Fibroblast of pulmonary artery (primary cell): ENCODE measurements around the gene HYAL3.

ENCODE experiments used
- DNase-seq: peaks from one replicate; pipeline ENCODE4 v3.0.0-alpha.2; 2010; ENCODE audit warnings: low read depth
- H3K4me3 ChIP-seq: replicated peaks from 2 replicates; pipeline ENCODE4 v1.5.1; 2011; ENCODE audit warnings: low read depth, mild to moderate bottlenecking, control low read depth, low read length, moderate library complexity
- TF ChIP-seq, protein P1 (sequence below): IDR thresholded peaks from 2 replicates; pipeline ENCODE4 v1.5.1; 2011; ENCODE audit warnings: mild to moderate bottlenecking, control low read depth, low read length, inconsistent platforms; ENCODE audit errors: missing control alignments

HYAL3 gene

DNA sequence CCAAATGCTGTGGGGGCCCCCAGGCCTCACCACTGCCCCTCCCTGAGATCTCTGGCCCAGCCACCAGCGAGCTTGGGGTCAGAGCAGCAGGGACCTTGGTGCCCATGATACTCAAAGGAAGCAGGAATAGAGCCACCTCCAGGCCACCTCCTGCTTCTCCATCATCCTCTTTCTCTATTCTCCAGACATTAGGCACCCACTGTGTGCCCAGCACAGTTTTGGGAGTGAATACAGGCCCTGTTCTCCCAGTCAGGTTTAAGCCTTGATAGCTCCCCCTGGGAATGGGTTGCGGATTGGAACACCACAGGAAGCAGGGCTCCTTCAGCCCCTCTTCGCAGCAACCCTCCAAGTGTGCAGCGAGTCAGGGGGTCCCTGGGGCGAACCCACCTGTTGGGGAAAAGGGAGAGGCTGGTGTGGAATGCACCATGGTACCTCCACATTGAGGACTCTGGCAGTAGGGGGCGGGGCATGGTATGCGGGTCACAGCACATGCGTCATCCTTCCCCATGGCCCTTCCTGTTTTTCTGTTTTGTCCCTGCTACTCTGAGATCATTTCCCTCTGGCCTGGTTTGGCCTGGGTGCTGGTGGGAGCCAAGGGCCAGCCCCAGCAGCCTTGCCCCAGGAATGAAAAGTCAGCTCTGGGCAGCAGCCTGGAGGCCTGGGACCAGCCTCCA lies 44.5 kb downstream of the HYAL3 start:
- TF ChIP-seq, protein P1, sequence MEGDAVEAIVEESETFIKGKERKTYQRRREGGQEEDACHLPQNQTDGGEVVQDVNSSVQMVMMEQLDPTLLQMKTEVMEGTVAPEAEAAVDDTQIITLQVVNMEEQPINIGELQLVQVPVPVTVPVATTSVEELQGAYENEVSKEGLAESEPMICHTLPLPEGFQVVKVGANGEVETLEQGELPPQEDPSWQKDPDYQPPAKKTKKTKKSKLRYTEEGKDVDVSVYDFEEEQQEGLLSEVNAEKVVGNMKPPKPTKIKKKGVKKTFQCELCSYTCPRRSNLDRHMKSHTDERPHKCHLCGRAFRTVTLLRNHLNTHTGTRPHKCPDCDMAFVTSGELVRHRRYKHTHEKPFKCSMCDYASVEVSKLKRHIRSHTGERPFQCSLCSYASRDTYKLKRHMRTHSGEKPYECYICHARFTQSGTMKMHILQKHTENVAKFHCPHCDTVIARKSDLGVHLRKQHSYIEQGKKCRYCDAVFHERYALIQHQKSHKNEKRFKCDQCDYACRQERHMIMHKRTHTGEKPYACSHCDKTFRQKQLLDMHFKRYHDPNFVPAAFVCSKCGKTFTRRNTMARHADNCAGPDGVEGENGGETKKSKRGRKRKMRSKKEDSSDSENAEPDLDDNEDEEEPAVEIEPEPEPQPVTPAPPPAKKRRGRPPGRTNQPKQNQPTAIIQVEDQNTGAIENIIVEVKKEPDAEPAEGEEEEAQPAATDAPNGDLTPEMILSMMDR, result no peak
- no peak overlapping the region for H3K4me3 ChIP-seq
- peak; percentile 86 for DNase-seq

DNA sequence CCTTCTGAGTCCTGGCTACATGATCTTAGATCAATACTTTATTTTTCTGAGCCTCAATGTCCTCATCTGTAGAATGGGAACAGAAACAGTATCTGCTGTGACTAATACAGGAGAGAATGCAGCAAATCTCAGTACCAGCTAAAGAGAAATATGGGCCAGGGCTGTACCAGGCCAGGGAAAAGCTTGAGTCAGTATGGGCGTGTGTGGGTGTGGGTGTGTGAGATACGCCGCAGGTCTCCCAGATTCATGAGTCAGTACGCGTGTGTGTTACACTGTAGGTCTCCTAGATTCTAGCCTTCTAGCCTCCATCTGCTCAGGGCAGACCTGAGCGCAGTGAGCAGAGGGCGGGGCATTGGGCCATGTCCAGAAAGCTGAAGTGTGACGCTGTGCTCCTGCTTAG lies 48.0 kb downstream of the HYAL3 start:
- TF ChIP-seq, protein P1, result no peak
- peak; percentile 84 for DNase-seq
- H3K4me3 ChIP-seq, result no peak overlapping the region

DNA sequence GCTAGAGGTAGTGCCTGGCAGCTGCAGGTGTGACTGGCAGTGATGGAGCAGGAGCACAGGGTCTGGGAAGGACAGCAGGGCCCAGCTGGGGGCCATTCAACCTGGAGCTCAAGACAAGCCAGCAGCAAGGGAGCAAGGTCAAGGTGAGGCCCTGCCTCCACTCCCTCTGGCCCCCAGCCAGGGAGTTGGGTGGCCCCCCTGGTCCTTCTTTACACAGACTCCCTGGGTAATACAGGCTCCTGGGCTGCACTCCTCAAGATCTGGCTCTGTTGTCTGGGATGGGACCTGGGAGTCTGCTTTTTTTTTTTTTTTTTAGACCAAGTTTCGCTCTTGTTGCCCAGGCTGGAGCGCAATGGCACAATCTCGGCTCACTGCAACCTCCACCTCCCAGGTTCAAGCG lies 48.7 kb downstream of the HYAL3 start:
- no peak for DNase-seq
- TF ChIP-seq, protein P1, result no peak
- H3K4me3 ChIP-seq, result no peak overlapping the region

DNA sequence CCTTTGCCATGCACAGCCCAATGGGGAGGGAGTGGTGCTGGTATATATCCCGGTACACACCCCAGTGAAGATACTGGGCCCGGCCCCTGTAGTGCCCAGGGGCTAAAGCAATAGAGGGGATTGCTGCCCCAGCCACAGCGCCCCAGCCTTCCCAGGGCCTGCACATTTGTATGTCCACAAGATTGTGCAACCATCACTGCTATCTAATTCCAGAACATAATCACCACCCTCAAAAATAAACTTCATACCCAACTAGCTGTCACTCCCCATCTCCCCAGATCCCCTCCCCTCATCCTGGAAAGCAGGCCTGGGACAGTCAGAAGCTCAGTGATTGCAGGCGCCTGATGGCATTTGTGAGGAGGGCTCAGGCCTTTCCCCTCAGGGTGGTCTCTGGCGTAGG lies 49.7 kb downstream of the HYAL3 start:
- TF ChIP-seq, protein P1, result no peak
- no peak overlapping the region for H3K4me3 ChIP-seq
- DNase-seq, result no peak

DNA sequence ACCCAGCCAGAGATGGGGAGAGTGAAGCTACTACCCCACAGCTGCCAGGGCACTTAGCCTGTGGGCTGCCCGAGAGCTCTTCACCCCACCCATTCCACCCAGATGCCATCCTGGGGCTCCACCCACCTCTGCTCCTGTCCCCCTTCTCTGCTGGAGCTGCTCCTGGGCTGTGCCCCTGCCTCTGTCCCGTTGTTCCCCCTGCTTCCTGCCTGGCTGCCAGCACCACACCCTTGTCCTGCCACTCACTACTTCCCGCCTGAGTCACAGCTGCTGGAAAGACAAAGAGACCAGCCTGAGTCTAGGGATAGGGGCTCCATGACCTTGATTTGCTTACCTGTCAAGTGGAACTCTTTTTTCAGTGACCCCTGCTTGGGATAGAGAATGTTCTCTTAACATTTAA lies 50.8 kb downstream of the HYAL3 start:
- H3K4me3 ChIP-seq, result no peak overlapping the region
- TF ChIP-seq, protein P1, result no peak
- DNase-seq, result no peak

DNA sequence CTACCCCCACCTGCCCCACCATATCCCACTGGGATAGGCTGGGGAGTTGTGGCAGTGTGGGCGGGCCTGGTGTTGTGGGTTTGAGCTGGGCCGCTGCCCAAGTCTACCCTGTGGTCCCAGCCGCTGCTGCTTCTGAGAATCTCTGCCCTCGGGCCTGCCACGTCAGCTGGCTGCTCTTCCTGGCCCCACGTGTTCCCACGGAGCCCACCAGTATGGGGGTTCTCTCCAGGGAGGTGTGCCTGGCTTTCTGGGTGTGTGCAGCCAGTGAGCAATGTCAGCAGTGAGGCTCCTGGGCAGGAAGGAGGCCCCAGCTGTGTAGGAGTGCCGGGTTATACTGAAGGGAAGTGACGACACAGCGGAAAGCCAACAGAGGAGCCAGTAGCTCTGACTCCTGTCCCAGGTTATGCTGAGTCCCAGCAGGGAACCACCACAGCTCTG lies 52.7 kb downstream of the HYAL3 start:
- TF ChIP-seq, protein P1, result no peak
- peak; percentile 93 for DNase-seq
- peak overlapping the region; percentile 11 for H3K4me3 ChIP-seq
